Activated CD8-positive, alpha-beta memory T cell treated with anti-CD3 and anti-CD28 coated beads, Interleukin-2, amount 50 U/mL, for 24 hours (primary cell): Measurements from ENCODE around the gene FKBP5.
"Not testable (repeated sequence)": the region's sequence is repeated elsewhere in the genome, so short reads cannot be mapped to it uniquely, and the experiment has no call there.

ENCODE experiments used
- DNase-seq: peaks from one replicate; pipeline ENCODE4 v3.0.0-alpha.2; 2020; ENCODE audit errors: extremely low read depth

The FKBP5 gene

GRCh38 chr6:35589201-35589739 lies 99.4 kb downstream of the FKBP5 start:
- no peak for DNase-seq

GRCh38 chr6:35587167-35587566 lies 101.5 kb downstream of the FKBP5 start:
- DNase-seq: no peak

GRCh38 chr6:35586542-35586941 lies 102.2 kb downstream of the FKBP5 start:
- DNase-seq: no peak

GRCh38 chr6:35585658-35586057 lies 103.1 kb downstream of the FKBP5 start:
- no peak for DNase-seq

- no peak for DNase-seq
Measured at GRCh38 chr6:35583893-35584688, 104.6 kb downstream of the FKBP5 start.

- no peak for DNase-seq
Measured at GRCh38 chr6:35582315-35582714, 106.4 kb downstream of the FKBP5 start.

GRCh38 chr6:35581633-35582032 lies 107.1 kb downstream of the FKBP5 start:
- no peak for DNase-seq

GRCh38 chr6:35580836-35581235 lies 107.9 kb downstream of the FKBP5 start:
- DNase-seq: no peak

GRCh38 chr6:35576682-35577081 lies 112.0 kb downstream of the FKBP5 start:
- no peak for DNase-seq

GRCh38 chr6:35573495-35574110 lies 115.1 kb downstream of the FKBP5 start:
- no peak for DNase-seq

GRCh38 chr6:35570885-35571330 lies 117.8 kb downstream of the FKBP5 start:
- not testable (repeated sequence) for DNase-seq

- no peak for DNase-seq
Measured at GRCh38 chr6:35569011-35569461, 119.7 kb downstream of the FKBP5 start.

- DNase-seq: no peak
Measured at GRCh38 chr6:35566794-35567193, 121.9 kb downstream of the FKBP5 start.

GRCh38 chr6:35564733-35565132 lies 124.0 kb downstream of the FKBP5 start:
- no peak for DNase-seq

- DNase-seq: no peak
Measured at GRCh38 chr6:35562060-35562459, 126.7 kb downstream of the FKBP5 start.

GRCh38 chr6:35561113-35561512 lies 127.6 kb downstream of the FKBP5 start:
- no peak for DNase-seq

GRCh38 chr6:35558571-35558970 lies 130.1 kb downstream of the FKBP5 start:
- DNase-seq: no peak

GRCh38 chr6:35557239-35557638 lies 131.5 kb downstream of the FKBP5 start:
- no peak for DNase-seq

- DNase-seq: no peak
Measured at GRCh38 chr6:35554811-35555210, 133.9 kb downstream of the FKBP5 start.

GRCh38 chr6:35553315-35553714 lies 135.4 kb downstream of the FKBP5 start:
- DNase-seq: no peak

- DNase-seq: peak; percentile 9
Measured at GRCh38 chr6:35552285-35552917, 136.3 kb downstream of the FKBP5 start.

- no peak for DNase-seq
Measured at GRCh38 chr6:35550437-35550836, 138.3 kb downstream of the FKBP5 start.

- no peak for DNase-seq
Measured at GRCh38 chr6:35547676-35548075, 141.0 kb downstream of the FKBP5 start.
